AG04449 (cell line): ENCODE results near the gene TFB1M.

Experiments
- CTCF ChIA-PET: fragments of 350-600 bp; formaldehyde crosslinking; extraction: SDS; loops from one replicate; lab custom pipeline; 2021; ENCODE audit warnings: antibody characterized with exemption; lab: Yijun Ruan, JAX
- POLR2A ChIA-PET: fragments of 400-600, 350-600 bp; formaldehyde crosslinking; extraction: SDS; loops from one replicate; lab custom pipeline; 2020; ENCODE audit warnings: antibody characterized with exemption, inconsistent platforms; lab: Yijun Ruan, JAX
- DNase-seq: peaks from one replicate; pipeline ENCODE4 v3.0.0-alpha.2; 2010; ENCODE audit warnings: low read depth, low spot score
- H3K4me3 ChIP-seq: 2 replicates; pipeline ENCODE4 v1.5.1; 2011; ENCODE audit warnings: low read depth, mild to moderate bottlenecking, control low read depth, low read length
- CTCF ChIP-seq: IDR thresholded peaks from one replicate; pipeline ENCODE4 v1.5.1; 2011; ENCODE audit warnings: mild to moderate bottlenecking, moderate library complexity, low read length, control low read depth, inconsistent platforms; ENCODE audit not compliant: insufficient read depth; ENCODE audit errors: missing control alignments

TFB1M gene

DNA sequence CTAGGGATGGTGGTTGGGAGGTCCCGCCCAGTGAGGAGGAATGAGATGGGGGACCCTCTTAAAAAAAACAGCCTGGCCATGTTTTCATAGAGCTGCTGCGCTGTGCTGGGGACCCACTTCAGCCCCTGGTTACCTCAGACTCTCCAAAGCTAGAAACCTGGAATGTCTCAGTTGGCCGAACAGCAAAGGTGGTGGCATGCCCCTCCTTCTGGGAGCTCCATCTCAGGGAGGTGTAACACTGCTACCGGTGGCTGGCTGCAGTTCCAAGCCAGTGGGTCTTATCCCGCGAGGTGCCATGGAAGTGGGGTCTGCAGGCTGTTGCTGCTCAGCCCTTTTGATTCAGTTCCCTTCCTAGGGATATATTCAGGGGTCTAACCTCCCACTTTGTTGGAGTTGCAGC is 35.7 kb upstream of the TFB1M start:
- TF ChIP-seq CTCF, result no peak
- ChIA-PET POLR2A (interaction anchor here (0.6 kb wide), 1 partner anchor 16 kb away, joined by 3 read pairs; no protein-coding TSS in a partner anchor), CTCF (interaction anchor here (1.7 kb wide), 2 partner anchors 9 to 145 kb away, joined by 3 to 7 read pairs; no protein-coding TSS in a partner anchor)
- no peak overlapping the region for H3K4me3 ChIP-seq
- no peak for DNase-seq

- TF ChIP-seq CTCF, result no peak
- CTCF ChIA-PET, result interaction anchor here (1.7 kb wide), 2 partner anchors 8 to 146 kb away, joined by 3 to 7 read pairs; no protein-coding TSS in a partner anchor
- no peak for DNase-seq
- POLR2A ChIA-PET, result interaction anchor here (0.6 kb wide), 1 partner anchor 15 kb away, joined by 3 read pairs; no protein-coding TSS in a partner anchor
- H3K4me3 ChIP-seq, result no peak overlapping the region
Measured at GRCh38 chr6:155349129-155349528, 34.8 kb upstream of the TFB1M start.

DNA sequence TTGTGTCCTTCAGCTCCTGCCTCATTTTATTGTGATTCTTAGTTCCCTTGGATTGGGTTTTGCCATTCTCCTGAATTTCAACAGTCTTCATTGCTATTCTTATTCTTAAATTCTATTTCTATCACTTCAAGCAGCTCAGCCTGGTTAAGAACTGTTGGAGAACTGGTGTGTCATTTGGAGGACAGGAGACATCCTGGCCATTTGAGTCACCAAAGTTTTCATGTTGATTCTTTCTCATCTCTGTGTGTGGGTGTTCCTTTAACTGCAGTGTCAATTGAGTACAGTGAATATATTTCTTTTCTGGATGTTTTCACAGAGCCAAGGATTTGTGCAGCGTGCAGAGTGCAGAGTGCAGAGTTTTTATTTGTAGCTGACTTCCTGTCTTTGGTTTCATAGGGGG is 33.5 kb upstream of the TFB1M start:
- POLR2A ChIA-PET, result no interaction called here
- no peak for DNase-seq
- CTCF ChIA-PET, result no interaction called here
- H3K4me3 ChIP-seq, result no peak overlapping the region
- no peak for TF ChIP-seq CTCF

GRCh38 chr6:155346957-155347356 is 32.7 kb upstream of the TFB1M start:
- POLR2A ChIA-PET, result no interaction called here
- TF ChIP-seq CTCF, result no peak
- DNase-seq, result no peak
- H3K4me3 ChIP-seq, result no peak overlapping the region
- CTCF ChIA-PET, result interaction anchor here (0.8 kb wide), 2 partner anchors 9 to 148 kb away, joined by 3 to 4 read pairs; no protein-coding TSS in a partner anchor

DNA sequence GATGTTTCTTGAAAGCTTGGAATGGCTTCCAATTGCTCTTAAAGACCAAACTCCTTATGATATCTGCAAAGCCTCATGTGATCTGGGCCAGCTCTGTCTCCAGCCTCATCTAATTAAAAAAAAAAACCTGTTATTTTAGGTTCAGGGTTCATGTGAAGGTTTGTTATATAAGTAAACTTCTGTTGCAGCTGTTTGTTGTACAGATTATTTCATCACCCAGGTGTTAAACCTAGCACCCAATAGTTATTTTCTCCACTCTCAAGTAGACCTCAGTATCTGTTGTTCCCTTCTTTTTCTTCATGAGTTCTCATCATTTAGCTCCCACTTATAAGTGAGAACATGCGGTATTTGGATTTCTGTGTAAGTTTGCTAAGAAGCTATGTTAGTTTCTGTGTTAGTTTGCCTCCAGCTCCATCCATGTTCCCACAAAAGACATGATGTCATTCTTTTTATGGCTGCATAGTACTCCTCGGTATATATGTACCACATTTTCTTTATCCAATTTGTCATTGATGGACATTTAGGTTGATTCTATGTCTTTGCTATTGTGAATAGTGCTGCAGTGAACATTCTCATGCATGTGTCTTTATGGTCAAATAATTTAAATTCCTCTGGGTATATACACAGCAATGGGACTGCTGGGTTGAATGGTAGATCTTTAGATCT is 30.2 kb upstream of the TFB1M start:
- POLR2A ChIA-PET, result no interaction called here
- CTCF ChIA-PET, result interaction anchor here (1.1 to 1.6 kb wide), 4 partner anchors 16 to 193 kb away, joined by 3 to 6 read pairs (median 4); no protein-coding TSS in a partner anchor
- no peak overlapping the region for H3K4me3 ChIP-seq
- no peak for DNase-seq
- no peak for TF ChIP-seq CTCF

DNA sequence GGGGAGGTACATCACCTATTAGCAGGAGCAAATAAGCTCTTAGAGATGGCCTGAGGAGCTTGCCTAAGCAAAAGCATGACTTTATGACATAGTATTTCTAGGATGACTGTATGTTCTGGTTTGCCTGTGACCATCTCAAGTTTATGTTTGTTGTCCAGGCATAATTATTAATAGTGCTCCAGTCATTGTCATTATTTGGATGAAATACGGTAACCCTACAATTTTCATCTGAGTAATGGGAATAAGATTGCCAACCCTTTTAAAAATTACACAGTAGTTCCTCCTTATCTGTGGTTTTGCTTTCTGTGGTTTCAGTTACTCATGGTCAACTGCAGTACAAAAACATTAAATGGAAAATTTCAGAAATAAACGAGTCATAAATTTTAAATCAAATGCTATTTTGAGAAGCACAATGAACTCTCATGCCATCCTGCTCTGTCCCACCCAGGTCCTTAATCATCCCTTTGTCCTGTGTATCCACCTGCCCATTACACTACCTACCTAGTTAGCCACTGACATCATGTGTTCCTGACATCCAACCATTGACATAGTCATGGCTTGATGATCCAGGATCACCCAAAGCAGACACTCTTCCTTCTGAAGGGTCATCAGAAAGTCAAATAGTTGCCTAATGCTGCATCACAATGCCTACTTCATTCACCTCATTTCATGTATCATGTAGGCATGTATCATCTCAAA is 27.0 kb upstream of the TFB1M start:
- POLR2A ChIA-PET, result interaction anchor here (1.2 kb wide), 1 partner anchor 154 kb away, joined by 7 read pairs; no protein-coding TSS in a partner anchor
- DNase-seq, result no peak
- no peak overlapping the region for H3K4me3 ChIP-seq
- CTCF ChIA-PET, result interaction anchor here (0.6 to 3.7 kb wide), 9 partner anchors 8 to 307 kb away, joined by 3 to 73 read pairs (median 4); no protein-coding TSS in a partner anchor
- TF ChIP-seq CTCF, result no peak
